ENCODE data around the gene PTGER4. TPM values are rescaled to one million over a fixed set of nuclear protein-coding genes. Genes with fewer than 3 reads are reported as not detected.

PTGER4 gene
- total RNA-seq, 1 donor from 2014 or later, result 7.4 TPM

DNA sequence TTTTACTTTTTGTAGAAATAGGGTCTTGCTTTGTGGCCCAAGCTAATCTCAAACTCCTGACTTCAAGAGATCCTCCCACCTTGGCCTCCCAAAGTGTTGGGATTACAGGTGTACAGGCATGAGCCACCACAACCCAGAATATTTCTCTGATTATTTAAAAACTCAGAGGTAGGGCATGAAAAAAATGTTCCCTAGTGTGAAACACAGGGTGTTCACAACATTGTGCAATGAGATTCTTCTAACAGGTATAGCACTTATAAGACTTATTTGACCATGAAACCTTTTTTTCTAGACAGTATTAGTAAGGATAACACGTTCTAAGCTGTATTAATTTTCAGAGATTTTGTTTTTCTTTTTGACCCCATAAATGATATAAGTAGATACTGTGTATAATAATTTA lies 13.1 kb upstream of the PTGER4 start:
- DNase-seq, result no peak
- no peak for ATAC-seq (ENCODE audit: poor library complexity)
- intact Hi-C loops (cut with DNase I), result no loop called here

- DNase-seq (no peak), ATAC-seq (ENCODE audit: poor library complexity) (no peak)
- intact Hi-C loops (cut with DNase I), result no loop called here
These were observed 12.5 kb upstream of the PTGER4 start for GRCh38 chr5:40667161-40667663.

- intact Hi-C loops (cut with DNase I), result no loop called here
- ATAC-seq (ENCODE audit: poor library complexity) (no peak), DNase-seq (no peak)
These were observed 9.9 kb upstream of the PTGER4 start for GRCh38 chr5:40669606-40670390.

GRCh38 chr5:40672425-40672824 lies 7.3 kb upstream of the PTGER4 start:
- intact Hi-C loops (cut with DNase I), result no loop called here
- DNase-seq (no peak), ATAC-seq (ENCODE audit: poor library complexity) (peak; percentile 63)

DNA sequence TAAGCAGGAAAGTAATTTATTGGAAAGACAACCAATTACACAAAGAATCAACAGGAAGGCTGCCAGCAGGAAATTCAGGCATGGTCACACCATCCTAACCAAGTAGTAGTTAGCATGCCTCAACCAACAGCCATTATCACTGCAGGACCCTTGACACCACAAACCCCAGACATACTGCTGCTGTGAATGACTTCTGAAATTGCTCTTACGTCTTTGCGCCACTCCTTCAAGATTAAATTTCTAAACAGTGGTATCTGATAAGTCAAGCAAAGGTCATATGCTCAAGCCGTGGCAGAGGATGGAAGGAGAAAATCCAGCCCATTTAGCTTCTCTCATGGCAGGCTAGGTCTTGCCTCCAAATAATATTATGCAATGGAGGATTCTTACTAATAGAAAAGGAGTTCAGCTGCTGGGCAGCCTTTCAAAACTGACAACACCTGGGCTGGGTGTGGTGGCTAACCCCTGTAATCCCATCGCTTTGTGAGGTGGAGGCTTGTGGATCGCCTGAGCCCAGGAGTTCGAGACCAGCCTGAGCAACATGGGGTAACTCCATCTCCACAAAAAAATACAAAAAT lies 5.0 kb upstream of the PTGER4 start:
- intact Hi-C loops (cut with DNase I), result no loop called here

DNA sequence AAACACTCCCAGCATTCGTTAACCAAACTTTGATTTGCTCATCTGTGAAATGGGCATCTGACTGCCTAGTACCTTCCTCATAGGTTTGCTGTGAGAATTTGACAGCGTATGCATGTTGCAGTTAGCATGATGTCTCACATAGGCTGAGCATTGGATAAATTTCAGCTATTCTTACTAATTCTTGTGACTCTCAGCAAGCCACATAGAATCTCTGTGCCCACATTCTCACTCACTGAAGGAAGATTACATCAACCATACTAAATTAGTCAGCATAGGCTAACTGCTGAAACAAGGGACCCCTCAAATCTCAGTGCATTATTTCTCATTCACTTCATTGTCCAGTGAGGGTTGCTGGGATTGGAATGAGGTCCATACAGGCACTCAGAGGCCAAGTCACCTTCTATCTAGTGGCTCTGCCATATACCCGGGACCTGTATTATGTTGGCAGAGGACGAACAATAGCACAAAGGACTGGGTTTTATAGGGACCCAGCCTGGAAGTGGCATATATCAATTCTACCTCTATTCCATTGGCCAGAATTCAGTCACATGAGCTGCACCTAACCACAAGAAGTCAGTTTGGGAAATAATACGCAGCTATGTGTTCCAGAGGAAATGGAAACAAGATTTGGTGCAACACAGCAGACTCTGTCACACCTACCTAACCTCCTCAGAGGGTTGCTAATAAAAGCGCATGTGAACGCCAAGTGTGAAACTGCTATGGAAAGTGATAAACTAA lies 4.2 kb upstream of the PTGER4 start:
- DNase-seq (no peak), ATAC-seq (ENCODE audit: poor library complexity) (no peak)
- intact Hi-C loops (cut with DNase I), result no loop called here

More for the DNA sequence above, 5.0 kb upstream of the PTGER4 start:
- no peak for ATAC-seq (ENCODE audit: poor library complexity)
- DNase-seq, result no peak

GRCh38 chr5:40676613-40677343 lies 2.9 kb upstream of the PTGER4 start:
- intact Hi-C loops (cut with DNase I), result no loop called here
- DNase-seq, result peak; percentile 50
- ATAC-seq (ENCODE audit: poor library complexity), result no peak

DNA sequence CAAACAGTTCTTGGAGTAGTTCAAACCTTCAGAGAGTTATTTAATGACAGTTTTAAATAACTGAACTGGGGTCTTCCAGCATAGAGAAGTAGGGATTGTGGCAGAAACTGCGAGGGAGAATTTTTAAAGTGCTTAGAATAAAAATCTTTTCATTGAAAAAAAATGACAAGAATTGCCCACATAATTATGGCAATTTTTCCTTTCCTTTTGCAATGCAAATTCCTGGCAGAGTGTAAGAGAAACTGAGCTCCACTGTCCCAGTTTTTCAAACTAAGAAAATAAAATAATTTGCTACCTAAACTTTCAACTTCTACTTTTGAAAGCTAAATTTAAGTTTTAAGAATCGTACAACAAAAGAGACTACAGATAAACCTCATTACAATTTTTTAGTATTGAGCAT lies 2.3 kb upstream of the PTGER4 start:
- intact Hi-C loops (cut with DNase I), result no loop called here
- ATAC-seq (ENCODE audit: poor library complexity) (no peak), DNase-seq (no peak)

- intact Hi-C loops (cut with DNase I), result no loop called here
- ATAC-seq (ENCODE audit: poor library complexity) (no peak), DNase-seq (no peak)
These were observed 1.7 kb upstream of the PTGER4 start for GRCh38 chr5:40678026-40678425.

GRCh38 chr5:40678460-40679147 lies 1.1 kb upstream of the PTGER4 start:
- intact Hi-C loops (cut with DNase I), result no loop called here
- ATAC-seq (ENCODE audit: poor library complexity) (no peak), DNase-seq (no peak)

DNA sequence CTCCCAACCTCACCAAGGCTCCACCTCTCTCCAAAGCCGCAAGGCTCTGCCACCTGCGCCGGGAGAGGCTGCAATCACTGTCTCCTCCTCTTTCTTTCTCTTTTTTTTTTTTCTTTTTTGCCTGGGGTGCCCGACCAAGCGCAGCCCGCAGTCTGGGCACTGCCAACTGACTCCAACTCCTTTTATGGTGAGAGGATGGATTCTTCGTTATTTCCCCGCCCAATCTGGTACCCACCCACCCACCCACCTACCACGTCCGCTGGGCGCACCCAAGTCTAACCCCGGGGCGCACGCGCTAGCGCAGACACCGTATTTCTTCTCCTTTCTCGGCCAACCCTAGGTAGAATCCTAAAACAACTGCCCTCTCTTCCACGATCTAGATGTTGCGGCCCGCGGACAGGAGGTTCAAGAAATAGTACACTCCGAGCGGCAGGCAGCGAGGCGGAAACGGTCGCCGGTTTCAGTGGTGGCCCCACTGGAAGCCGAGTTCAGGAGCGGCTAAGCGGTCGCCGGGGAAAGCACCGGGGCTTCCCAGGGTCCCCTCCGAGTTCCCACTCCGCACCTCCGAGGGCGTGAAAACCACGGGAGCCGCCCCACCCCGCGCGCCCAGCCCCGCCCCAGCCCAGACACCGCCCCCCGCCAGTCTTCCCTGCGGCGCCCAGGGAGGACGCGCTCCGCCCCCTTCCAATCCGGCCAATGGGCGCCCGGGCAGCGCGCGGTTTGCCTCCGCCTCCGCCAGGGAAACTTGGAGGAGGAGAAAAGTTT lies 385 bp upstream of the PTGER4 start:
- intact Hi-C loops (cut with DNase I), result no loop called here
- ATAC-seq (ENCODE audit: poor library complexity) (peak; percentile 97), DNase-seq (peak; percentile 95)

DNA sequence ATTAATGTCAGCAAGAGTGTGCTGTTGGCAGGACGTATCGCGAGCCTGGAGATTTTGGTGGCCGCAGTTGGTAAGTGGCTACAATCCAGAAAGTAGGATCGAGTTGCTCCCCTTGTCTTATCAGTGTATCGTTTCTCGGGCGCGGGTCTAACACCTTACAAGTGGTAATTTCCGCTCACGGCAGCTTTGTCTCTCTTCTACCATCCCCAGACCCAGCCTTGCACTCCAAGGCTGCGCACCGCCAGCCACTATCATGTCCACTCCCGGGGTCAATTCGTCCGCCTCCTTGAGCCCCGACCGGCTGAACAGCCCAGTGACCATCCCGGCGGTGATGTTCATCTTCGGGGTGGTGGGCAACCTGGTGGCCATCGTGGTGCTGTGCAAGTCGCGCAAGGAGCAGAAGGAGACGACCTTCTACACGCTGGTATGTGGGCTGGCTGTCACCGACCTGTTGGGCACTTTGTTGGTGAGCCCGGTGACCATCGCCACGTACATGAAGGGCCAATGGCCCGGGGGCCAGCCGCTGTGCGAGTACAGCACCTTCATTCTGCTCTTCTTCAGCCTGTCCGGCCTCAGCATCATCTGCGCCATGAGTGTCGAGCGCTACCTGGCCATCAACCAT lies 1.1 kb downstream of the PTGER4 start:
- peak; percentile 48 for DNase-seq
- ATAC-seq (ENCODE audit: poor library complexity), result no peak
- intact Hi-C loops (cut with DNase I), result loop anchor here (10.0 kb wide), 2 partner anchors 286 to 966 kb away; no protein-coding TSS in a partner anchor

- peak; percentile 71 for DNase-seq
- no peak for ATAC-seq (ENCODE audit: poor library complexity)
- intact Hi-C loops (cut with DNase I), result loop anchor here (10.0 kb wide), 2 partner anchors 287 to 967 kb away; no protein-coding TSS in a partner anchor
These were observed 1.8 kb downstream of the PTGER4 start for GRCh38 chr5:40681363-40682153.

- ATAC-seq (ENCODE audit: poor library complexity) (no peak), DNase-seq (no peak)
- intact Hi-C loops (cut with DNase I), result loop anchor here (10.0 kb wide), 2 partner anchors 288 to 968 kb away; no protein-coding TSS in a partner anchor
These were observed 2.7 kb downstream of the PTGER4 start for GRCh38 chr5:40682154-40683017.

DNA sequence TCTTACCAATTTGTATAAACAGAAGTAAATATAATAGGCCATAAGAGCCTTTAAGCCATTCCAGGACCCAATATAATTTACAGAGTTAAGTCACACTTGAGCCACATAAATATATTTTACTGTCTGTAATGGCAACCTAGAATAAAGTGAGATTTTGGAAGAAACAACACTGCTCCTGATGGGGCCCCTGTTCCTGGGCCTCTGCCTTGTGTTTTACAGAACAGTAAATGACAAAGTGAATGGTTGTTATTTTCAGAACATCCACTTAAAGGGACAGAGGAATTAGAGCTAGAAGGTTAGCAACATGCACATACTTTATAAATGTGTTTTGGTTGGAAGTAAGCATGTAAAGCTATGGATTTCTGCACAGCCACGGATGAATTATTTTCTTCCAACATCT lies 3.6 kb downstream of the PTGER4 start:
- ATAC-seq (ENCODE audit: poor library complexity), result no peak

More for the DNA sequence above, 3.6 kb downstream of the PTGER4 start:
- DNase-seq, result no peak
- intact Hi-C loops (cut with DNase I), result loop anchor here (10.0 kb wide), 2 partner anchors 289 to 969 kb away; no protein-coding TSS in a partner anchor
